Measurements from ENCODE around the gene MS4A4E.
"Not testable (repeated sequence)": the region's sequence is repeated elsewhere in the genome, so short reads cannot be mapped to it uniquely, and the experiment has no call there.

MS4A4E gene

DNA sequence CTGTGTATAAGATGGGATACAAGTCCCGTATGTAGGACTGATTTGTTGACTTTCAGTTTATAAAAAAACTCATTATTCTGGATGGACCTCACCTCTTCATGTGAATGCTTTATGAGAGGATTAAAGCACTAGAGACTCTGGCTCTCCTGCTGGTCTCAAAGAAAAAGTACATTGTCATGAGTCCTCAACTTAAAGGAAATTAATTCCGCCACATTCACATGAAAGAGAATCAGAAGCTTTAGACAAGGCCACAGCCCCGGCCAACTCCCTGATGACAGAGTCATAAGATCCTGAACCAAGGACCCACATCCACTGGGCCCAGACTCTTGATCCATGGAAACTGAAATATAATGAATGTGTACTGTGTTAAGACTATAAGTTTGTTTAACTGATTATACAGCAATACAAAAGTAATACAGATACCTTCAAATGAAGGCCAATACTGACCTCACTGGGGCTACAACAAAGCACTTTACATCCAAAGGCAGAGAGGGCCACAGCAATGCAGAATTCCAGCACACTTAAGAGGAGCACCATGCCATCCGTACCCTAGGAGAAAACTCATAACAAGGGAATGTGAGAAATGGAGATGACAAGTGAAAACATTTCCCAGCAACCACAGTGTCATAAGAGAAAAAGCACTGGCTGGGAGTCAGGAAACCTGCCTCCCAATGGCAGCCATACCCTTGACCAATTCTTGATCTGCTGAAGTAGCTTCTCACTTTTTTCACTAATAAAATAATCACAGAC lies 34.6 kb downstream of the MS4A4E start:
- peak; percentile 45 for DNase-seq (ENCODE audit: low read depth)

DNA sequence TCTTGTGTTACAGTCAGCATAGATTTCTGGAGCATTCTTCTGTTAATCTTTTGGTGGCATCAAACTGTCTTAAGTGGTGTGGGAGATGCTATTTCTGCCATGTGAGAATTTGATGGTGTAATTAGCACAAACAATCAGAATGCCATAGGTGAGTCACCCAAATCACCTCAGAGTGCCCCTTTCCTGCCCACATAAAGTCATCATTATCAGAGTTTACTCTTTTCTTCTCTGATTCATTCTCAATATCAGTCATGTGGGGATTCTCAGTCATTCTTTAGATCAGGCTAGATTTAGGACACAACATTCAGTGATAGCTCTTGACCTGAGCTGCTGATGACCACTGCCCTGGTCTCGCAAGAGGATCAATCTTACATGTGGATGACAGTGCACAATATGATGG lies 36.3 kb downstream of the MS4A4E start:
- no peak overlapping the region for H3K4me3 ChIP-seq (ENCODE audit: low read length)
- peak; percentile 6 for DNase-seq (ENCODE audit: low read depth)
- TF ChIP-seq, protein P1, sequence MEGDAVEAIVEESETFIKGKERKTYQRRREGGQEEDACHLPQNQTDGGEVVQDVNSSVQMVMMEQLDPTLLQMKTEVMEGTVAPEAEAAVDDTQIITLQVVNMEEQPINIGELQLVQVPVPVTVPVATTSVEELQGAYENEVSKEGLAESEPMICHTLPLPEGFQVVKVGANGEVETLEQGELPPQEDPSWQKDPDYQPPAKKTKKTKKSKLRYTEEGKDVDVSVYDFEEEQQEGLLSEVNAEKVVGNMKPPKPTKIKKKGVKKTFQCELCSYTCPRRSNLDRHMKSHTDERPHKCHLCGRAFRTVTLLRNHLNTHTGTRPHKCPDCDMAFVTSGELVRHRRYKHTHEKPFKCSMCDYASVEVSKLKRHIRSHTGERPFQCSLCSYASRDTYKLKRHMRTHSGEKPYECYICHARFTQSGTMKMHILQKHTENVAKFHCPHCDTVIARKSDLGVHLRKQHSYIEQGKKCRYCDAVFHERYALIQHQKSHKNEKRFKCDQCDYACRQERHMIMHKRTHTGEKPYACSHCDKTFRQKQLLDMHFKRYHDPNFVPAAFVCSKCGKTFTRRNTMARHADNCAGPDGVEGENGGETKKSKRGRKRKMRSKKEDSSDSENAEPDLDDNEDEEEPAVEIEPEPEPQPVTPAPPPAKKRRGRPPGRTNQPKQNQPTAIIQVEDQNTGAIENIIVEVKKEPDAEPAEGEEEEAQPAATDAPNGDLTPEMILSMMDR (IDR thresholded peaks at IDR 0.05; ENCODE audit: insufficient read depth, low read depth, low read length, missing control alignments) = no peak

More for the DNA sequence above, 34.6 kb downstream of the MS4A4E start:
- no peak overlapping the region for H3K4me3 ChIP-seq (ENCODE audit: low read length)
- TF ChIP-seq, protein P1 (IDR thresholded peaks at IDR 0.05; ENCODE audit: insufficient read depth, low read depth, low read length, missing control alignments) = no peak

DNA sequence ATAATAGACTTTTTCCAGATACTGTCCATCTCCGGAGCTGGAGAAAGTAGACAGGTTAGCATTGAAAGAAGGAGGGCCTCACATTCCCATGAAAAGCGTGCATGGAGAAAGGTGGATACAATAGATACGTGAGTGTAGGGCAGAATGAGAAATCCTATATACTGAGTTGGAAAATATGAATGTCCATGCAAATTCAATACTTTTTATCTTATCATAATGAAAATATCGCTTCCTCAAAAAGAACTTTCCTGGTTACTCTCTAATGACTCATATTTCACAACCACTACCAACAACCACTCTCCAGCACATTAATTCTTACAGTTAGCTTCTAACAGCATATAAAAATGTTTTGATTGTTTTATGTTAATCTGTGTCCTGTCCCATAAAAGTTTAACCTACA lies 38.0 kb downstream of the MS4A4E start:
- no peak for DNase-seq (ENCODE audit: low read depth)
- no peak overlapping the region for H3K4me3 ChIP-seq (ENCODE audit: low read length)
- TF ChIP-seq, protein P1 (IDR thresholded peaks at IDR 0.05; ENCODE audit: insufficient read depth, low read depth, low read length, missing control alignments) = no peak

DNA sequence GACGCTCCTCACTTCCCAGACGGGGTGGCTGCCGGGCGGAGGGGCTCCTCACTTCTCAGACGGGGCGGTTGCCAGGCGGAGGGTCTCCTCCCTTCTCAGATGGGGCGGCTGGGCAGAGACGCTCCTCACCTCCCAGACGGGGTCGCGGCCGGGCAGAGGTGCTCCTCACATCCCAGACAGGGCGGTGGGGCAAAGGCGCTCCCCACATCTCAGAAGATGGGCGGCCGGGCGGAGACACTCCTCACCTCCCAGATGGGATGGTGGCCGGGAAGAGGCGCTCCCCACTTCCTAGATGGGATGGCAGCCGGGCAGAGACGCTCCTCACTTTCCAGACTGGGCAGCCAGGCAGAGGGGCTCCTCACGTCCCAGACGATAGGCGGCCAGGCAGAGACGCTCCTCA lies 41.6 kb downstream of the MS4A4E start:
- DNase-seq (ENCODE audit: low read depth); H3K4me3 ChIP-seq (ENCODE audit: low read length): not testable (repeated sequence)

DNA sequence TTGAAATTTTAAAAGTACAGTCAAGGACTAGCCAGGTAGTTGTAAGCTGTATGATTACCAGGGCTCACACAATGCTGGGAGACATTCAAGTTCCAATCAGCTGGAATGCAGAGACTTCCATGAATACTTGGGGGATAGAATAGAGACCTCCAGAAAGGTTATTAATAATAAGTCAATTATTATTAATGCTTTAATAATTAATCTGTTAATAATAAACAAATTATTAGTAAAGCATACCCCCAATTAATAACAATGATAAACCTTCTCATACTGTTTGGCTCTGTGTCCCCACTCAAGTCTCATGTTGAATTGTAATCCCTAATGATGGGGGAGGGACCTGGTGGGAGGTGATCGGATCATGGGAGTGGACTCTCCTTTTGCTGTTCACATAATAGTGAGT lies 45.5 kb downstream of the MS4A4E start:
- DNase-seq (ENCODE audit: low read depth) = no peak
- H3K4me3 ChIP-seq (ENCODE audit: low read length) = no peak overlapping the region
- TF ChIP-seq, protein P1 (IDR thresholded peaks at IDR 0.05; ENCODE audit: insufficient read depth, low read depth, low read length, missing control alignments) = no peak

DNA sequence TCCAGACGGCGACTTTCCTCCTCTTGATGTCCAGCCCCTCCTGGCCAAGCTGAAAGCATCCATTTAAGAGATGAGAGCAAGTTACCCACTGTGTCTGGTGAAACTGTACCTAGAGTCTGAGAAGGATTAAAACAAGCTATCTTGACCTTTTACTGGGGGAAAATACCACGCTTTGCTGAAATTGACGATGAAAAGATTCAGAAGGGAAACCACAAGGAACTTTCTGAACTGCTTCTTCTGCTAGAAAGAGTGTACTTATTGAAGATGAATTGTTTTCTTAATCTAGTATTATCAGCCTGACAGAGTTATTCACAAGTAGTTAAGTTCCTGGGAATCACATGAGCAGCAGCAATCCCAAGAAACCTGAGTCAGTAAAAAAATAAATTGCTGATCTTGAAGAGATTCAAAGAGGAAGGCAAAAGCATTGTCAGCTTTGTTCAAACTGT lies 47.0 kb downstream of the MS4A4E start:
- TF ChIP-seq, protein P1 (IDR thresholded peaks at IDR 0.05; ENCODE audit: insufficient read depth, low read depth, low read length, missing control alignments) = no peak
- no peak for DNase-seq (ENCODE audit: low read depth)

DNA sequence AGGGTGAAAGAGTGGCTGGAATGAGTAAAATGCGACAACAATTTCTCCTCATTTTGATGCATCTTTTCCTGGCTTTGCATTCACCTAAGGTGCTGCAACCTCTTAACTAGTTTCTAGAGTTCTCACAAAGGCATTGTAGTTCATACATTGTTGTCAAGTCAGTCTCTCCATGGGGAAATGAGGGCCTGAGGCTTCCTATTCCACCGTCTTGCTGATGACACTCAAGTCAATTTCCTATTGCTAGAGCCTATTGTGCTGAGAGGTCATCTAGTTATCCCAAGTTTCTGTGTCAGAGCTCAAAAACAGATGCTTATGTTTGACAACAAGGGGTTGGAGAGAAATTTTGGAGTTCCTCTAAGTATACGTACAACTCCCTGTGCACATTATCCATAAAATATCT lies 48.4 kb downstream of the MS4A4E start:
- DNase-seq (ENCODE audit: low read depth) = no peak
- TF ChIP-seq, protein P1 (IDR thresholded peaks at IDR 0.05; ENCODE audit: insufficient read depth, low read depth, low read length, missing control alignments) = no peak
- no peak overlapping the region for H3K4me3 ChIP-seq (ENCODE audit: low read length)

More for the DNA sequence above, 47.0 kb downstream of the MS4A4E start:
- no peak overlapping the region for H3K4me3 ChIP-seq (ENCODE audit: low read length)
